Stimulated activated CD4-positive, alpha-beta T cell treated with anti-CD3 and anti-CD28 coated beads, TNF-alpha, amount 100 ng/mL, for 48 hours (primary cell): Measurements from ENCODE around the gene CDH23.

ENCODE experiments used
- DNase-seq, 3 donors: peaks; one replicate each; pipeline ENCODE4 v3.0.0-alpha.2; 2020; ENCODE audit warnings: low read depth in 3 of 3

Gene CDH23

GRCh38 chr10:71774916-71775702 is 378.4 kb downstream of the CDH23 start:
- DNase-seq: no peak

- DNase-seq: no peak
Measured at GRCh38 chr10:71776481-71776925, 379.8 kb downstream of the CDH23 start.

- DNase-seq: no peak
Measured at GRCh38 chr10:71777213-71777985, 380.7 kb downstream of the CDH23 start.

- no peak for DNase-seq
Measured at GRCh38 chr10:71778071-71778825, 381.5 kb downstream of the CDH23 start.

- DNase-seq: no peak
Measured at GRCh38 chr10:71779641-71780040, 382.9 kb downstream of the CDH23 start.

GRCh38 chr10:71780156-71780555 is 383.4 kb downstream of the CDH23 start:
- DNase-seq: no peak

- no peak for DNase-seq
Measured at GRCh38 chr10:71780719-71781118, 384.0 kb downstream of the CDH23 start.

GRCh38 chr10:71782221-71782916 is 385.6 kb downstream of the CDH23 start:
- no peak for DNase-seq

- DNase-seq: no peak
Measured at GRCh38 chr10:71782917-71783490, 386.3 kb downstream of the CDH23 start.

- DNase-seq: no peak
Measured at GRCh38 chr10:71783917-71784678, 387.4 kb downstream of the CDH23 start.

- DNase-seq: no peak
Measured at GRCh38 chr10:71784679-71785272, 388.1 kb downstream of the CDH23 start.

- no peak for DNase-seq
Measured at GRCh38 chr10:71788954-71789353, 392.2 kb downstream of the CDH23 start.

GRCh38 chr10:71789871-71790270 is 393.2 kb downstream of the CDH23 start:
- no peak for DNase-seq

GRCh38 chr10:71790749-71791440 is 394.2 kb downstream of the CDH23 start:
- no peak for DNase-seq

- no peak for DNase-seq
Measured at GRCh38 chr10:71795248-71795647, 398.5 kb downstream of the CDH23 start.

- no peak for DNase-seq
Measured at GRCh38 chr10:71796749-71797405, 400.2 kb downstream of the CDH23 start.

GRCh38 chr10:71797533-71798307 is 401.0 kb downstream of the CDH23 start:
- DNase-seq: no peak

- DNase-seq: no peak
Measured at GRCh38 chr10:71798308-71798624, 401.5 kb downstream of the CDH23 start.
